Activated CD8-positive, alpha-beta T cell treated with anti-CD3 and anti-CD28 coated beads for 36 hours (primary cell): ENCODE results near the gene TEX261. TPM values are rescaled to one million over a fixed set of nuclear protein-coding genes. Genes with fewer than 3 reads are reported as not detected.

Experiments used
- ATAC-seq: fragments of 200-7000 bp; cut with Tn5 transposase; one replicate; pipeline ENCODE4 v1.10.0; 2021; ENCODE audit warnings: mild to moderate bottlenecking, moderate library complexity
- CTCF ChIA-PET: fragments of 350-600 bp; sonication (Branson Sonifier 250); formaldehyde crosslinking; loops from one replicate; lab custom pipeline; 2021; ENCODE audit warnings: antibody characterized with exemption; lab: Charles Lee
- POLR2A ChIA-PET: fragments of 350-600 bp; sonication (Branson Sonifier 250); formaldehyde crosslinking; loops from one replicate; lab custom pipeline; 2021; ENCODE audit warnings: antibody characterized with exemption; lab: Charles Lee
- DNase-seq: peaks from one replicate; pipeline ENCODE4 v3.0.0-alpha.2; 2020
- H3K27ac Mint-ChIP-seq: one replicate; pipeline ENCODE4 v1.8.0; 2021; ENCODE audit warnings: mild to moderate bottlenecking, mixed read lengths
- H3K27me3 Mint-ChIP-seq: one replicate; pipeline ENCODE4 v1.8.0; 2021; ENCODE audit warnings: mixed read lengths
- H3K36me3 Mint-ChIP-seq: one replicate; pipeline ENCODE4 v1.8.0; 2021; ENCODE audit warnings: low read depth, mixed read lengths
- H3K4me1 Mint-ChIP-seq: one replicate; pipeline ENCODE4 v1.8.0; 2021; ENCODE audit warnings: low read depth, mixed read lengths
- H3K4me3 Mint-ChIP-seq: one replicate; pipeline ENCODE4 v1.8.0; 2021; ENCODE audit warnings: mild to moderate bottlenecking, moderate library complexity, mixed read lengths
- H3K9me3 Mint-ChIP-seq: one replicate; pipeline ENCODE4 v1.8.0; 2021; ENCODE audit warnings: mixed read lengths
- intact Hi-C: fragments of 100-400 bp; cut with micrococcal nuclease; formaldehyde crosslinking; loops from one replicate; pipeline ENCODE4 v1.10.0; 2022
- total RNA-seq, 2 experiments: library from RNA; stranded (reverse); gene quantifications; one replicate each; pipeline ENCODE4 v1.2.3, GENCODE V29; 2021
- TF ChIP-seq, protein P1 (sequence below): fragments of 200-600 bp; IDR thresholded peaks from one replicate; pipeline ENCODE4 v1.8.0; 2022; ENCODE audit warnings: antibody characterized with exemption, mild to moderate bottlenecking

TEX261 gene
- total RNA-seq, 2 experiments from 2014 or later: 38.8 to 39.9 TPM

DNA sequence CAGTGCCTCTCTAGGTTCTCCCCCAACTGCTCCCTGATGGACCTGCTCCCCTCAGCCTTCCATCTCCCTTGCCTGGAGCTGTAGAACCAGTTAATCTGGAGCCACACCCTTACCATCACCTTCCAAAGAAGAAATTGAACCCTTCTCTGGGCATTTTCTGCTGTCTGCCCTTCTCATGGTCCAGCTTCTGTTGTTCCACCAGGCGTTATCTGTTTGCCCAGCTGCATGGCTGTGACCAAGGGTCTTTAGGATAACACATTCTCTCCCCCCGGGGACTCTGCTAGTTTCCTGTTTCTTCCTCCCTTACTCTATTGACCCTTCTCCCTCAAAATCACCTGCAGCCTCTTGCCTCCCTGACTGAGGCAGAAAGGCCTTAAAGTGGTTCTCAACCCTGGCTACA lies 19.4 kb downstream of the TEX261 start:
- H3K27me3 Mint-ChIP-seq: peaks cover 2% of the 10 kb centered on the region

DNA sequence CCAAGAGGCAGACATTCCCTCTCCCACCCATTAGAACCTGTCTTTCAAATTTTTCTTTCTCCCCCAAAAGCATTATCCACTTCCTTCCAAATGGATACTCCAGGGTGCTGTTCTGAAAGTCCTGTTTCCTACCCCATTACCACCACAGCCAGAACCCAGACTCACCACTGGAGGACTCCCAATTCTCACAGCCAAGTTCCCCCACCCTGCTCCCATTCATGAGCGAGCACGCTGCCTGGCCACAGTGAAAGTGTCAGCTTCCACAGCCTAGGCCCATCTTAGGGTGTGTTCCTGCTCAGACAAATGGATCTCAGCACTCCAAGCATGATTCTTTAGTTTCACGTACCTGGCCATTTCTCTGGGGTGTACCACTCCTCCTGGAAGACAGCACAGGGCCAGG lies 20.1 kb downstream of the TEX261 start:
- Mint-ChIP-seq H3K4me3 (no peak overlapping the region), H3K4me1 (peaks cover 12% of the 10 kb centered on the region), H3K36me3 (no peaks in the 10 kb centered on the region), H3K27me3 (peaks cover 5% of the 10 kb centered on the region), H3K27ac (no peak overlapping the region), H3K9me3 (no peaks in the 10 kb centered on the region)
- DNase-seq (no peak), ATAC-seq (no peak)
- TF ChIP-seq, protein P1, sequence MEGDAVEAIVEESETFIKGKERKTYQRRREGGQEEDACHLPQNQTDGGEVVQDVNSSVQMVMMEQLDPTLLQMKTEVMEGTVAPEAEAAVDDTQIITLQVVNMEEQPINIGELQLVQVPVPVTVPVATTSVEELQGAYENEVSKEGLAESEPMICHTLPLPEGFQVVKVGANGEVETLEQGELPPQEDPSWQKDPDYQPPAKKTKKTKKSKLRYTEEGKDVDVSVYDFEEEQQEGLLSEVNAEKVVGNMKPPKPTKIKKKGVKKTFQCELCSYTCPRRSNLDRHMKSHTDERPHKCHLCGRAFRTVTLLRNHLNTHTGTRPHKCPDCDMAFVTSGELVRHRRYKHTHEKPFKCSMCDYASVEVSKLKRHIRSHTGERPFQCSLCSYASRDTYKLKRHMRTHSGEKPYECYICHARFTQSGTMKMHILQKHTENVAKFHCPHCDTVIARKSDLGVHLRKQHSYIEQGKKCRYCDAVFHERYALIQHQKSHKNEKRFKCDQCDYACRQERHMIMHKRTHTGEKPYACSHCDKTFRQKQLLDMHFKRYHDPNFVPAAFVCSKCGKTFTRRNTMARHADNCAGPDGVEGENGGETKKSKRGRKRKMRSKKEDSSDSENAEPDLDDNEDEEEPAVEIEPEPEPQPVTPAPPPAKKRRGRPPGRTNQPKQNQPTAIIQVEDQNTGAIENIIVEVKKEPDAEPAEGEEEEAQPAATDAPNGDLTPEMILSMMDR: no peak
- intact Hi-C loops: no loop called here
- ChIA-PET CTCF (interaction anchor here (1.3 to 5.1 kb wide), 5 partner anchors 10 to 30 kb away, joined by 3 to 45 read pairs (median 8); no protein-coding TSS in a partner anchor), POLR2A (interaction anchor here (0.9 to 1.3 kb wide), 2 partner anchors 10 to 12 kb away, joined by 3 to 4 read pairs; no protein-coding TSS in a partner anchor)

More for the DNA sequence above, 19.4 kb downstream of the TEX261 start:
- H3K36me3 Mint-ChIP-seq: no peaks in the 10 kb centered on the region
- H3K9me3 Mint-ChIP-seq: no peaks in the 10 kb centered on the region
- no peak for DNase-seq
- intact Hi-C loops: no loop called here
- H3K4me1 Mint-ChIP-seq: peaks cover 12% of the 10 kb centered on the region
- no peak overlapping the region for H3K4me3 Mint-ChIP-seq
- POLR2A ChIA-PET: interaction anchor here (1.3 kb wide), 1 partner anchor 10 kb away, joined by 4 read pairs; no protein-coding TSS in a partner anchor
- no peak overlapping the region for H3K27ac Mint-ChIP-seq
- no peak for ATAC-seq
- CTCF ChIA-PET: interaction anchor here (1.3 to 5.1 kb wide), 4 partner anchors 10 to 30 kb away, joined by 3 to 45 read pairs (median 16); no protein-coding TSS in a partner anchor
- TF ChIP-seq, protein P1: no peak

DNA sequence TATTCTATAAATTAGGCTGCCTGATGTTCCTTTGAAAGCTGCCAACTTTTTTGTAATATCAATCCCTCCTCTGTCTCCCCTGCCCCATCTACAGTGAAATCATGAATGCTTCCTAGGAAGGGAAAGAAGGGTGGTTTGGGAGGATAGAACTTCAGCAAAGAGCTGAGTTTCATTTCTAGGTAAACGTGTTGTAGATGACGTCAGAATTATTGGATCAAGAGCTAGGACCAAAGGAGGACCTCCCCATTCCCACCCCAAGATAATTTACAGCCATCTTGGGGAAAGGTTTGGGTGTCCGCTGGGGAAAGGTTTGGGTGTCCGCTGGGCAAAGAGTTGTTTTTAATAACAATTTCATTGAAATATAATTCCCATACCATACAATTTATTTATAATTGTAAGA lies 27.5 kb downstream of the TEX261 start:
- H3K36me3 Mint-ChIP-seq: no peaks in the 10 kb centered on the region
- no peak overlapping the region for H3K4me3 Mint-ChIP-seq
- no peaks in the 10 kb centered on the region for H3K9me3 Mint-ChIP-seq
- H3K27me3 Mint-ChIP-seq: peaks cover 21% of the 10 kb centered on the region
- ChIA-PET POLR2A (interaction anchor here (0.8 kb wide), 1 partner anchor 17 kb away, joined by 4 read pairs; no protein-coding TSS in a partner anchor), CTCF (interaction anchor here (0.9 to 5.9 kb wide), 8 partner anchors 7 to 96 kb away, joined by 3 to 53 read pairs (median 9); no protein-coding TSS in a partner anchor)
- TF ChIP-seq, protein P1: no peak
- peaks cover 3% of the 10 kb centered on the region for H3K4me1 Mint-ChIP-seq
- ATAC-seq: no peak
- DNase-seq: no peak
- intact Hi-C loops: no loop called here
- H3K27ac Mint-ChIP-seq: no peak overlapping the region

DNA sequence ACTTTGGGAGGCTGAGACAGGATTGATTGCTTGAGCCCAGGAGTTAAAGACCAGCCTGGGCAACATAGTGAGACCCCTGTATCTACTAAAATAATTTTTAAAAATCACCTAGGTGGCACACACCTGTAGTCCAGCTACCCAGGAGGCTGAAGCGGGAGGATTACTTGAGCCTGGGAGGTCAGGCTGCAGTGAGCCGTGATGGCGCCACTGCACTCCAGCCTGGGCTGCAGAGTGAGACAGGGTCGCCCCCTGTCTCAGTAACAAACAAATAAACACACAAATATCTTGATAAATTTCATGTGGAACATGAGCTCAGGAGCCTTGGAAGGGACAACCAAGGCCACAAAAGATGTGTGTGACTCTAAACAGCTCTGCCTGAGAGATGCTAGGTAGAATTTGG lies 28.0 kb downstream of the TEX261 start:
- TF ChIP-seq, protein P1: no peak
- Mint-ChIP-seq H3K4me3 (no peak overlapping the region), H3K9me3 (no peaks in the 10 kb centered on the region), H3K27me3 (peaks cover 21% of the 10 kb centered on the region), H3K36me3 (no peaks in the 10 kb centered on the region), H3K4me1 (peaks cover 3% of the 10 kb centered on the region), H3K27ac (no peak overlapping the region)
- ATAC-seq (no peak), DNase-seq (no peak)
- ChIA-PET CTCF (interaction anchor here (0.8 to 5.9 kb wide), 14 partner anchors 8 to 348 kb away, joined by 3 to 60 read pairs (median 5); no protein-coding TSS in a partner anchor), POLR2A (no interaction called here)
- intact Hi-C loops: no loop called here

DNA sequence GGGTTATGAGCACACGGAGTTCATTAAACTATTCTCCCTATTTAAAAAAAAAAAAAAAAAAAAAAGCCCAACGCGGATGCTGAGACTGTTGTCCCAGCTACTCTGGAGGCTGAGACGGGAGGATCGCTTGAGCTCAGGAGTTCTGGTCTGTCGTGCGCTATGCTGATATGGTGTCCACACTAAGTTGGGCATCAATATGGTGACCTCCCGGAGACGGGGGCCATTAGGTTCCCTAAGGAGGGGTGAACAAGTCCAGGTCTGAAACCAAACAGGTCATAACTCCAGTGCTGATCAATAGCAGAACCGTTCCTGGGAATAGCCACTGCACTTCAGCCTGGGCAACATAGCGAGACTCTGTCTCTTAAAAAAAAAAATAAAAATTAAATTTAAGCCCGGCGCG lies 29.2 kb downstream of the TEX261 start:
- Mint-ChIP-seq H3K4me1 (peaks cover 3% of the 10 kb centered on the region), H3K4me3 (peak overlapping the region; percentile 77), H3K36me3 (no peaks in the 10 kb centered on the region), H3K27me3 (peaks cover 21% of the 10 kb centered on the region), H3K9me3 (no peaks in the 10 kb centered on the region), H3K27ac (no peak overlapping the region)
- ChIA-PET POLR2A (interaction anchor here (0.6 to 1.1 kb wide), 3 partner anchors 19 to 59 kb away, joined by 3 to 4 read pairs (median 3); no protein-coding TSS in a partner anchor), CTCF (interaction anchor here (0.7 to 6.2 kb wide), 18 partner anchors 9 to 347 kb away, joined by 3 to 60 read pairs (median 6); partner anchors contain the start of gene ANKRD53)
- DNase-seq: no peak
- TF ChIP-seq, protein P1: no peak
- ATAC-seq: no peak
- intact Hi-C loops: loop anchor here (2.0 kb wide), 1 partner anchor 29 kb away; the partner anchor contains the start of gene TEX261
